HG02798 (cell line): Measurements from ENCODE around the gene ALG12.
A peak's percentile ranks its signal among the peaks of the same experiment; 100 is the strongest.
"Not testable (repeated sequence)": the region's sequence is repeated elsewhere in the genome, so short reads cannot be mapped to it uniquely, and the experiment has no call there.

Experiments
- ATAC-seq: cut with Tn5 transposase; IDR thresholded peaks from one replicate; pipeline ENCODE4 v1.9.1; 2021; ENCODE audit warnings: mild to moderate bottlenecking; ENCODE audit not compliant: unreplicated experiment, poor library complexity

ALG12 gene

GRCh38 chr22:49947296-49947622 lies 29.0 kb upstream of the ALG12 start:
- no peak for ATAC-seq

- ATAC-seq, result no peak
These were observed 28.5 kb upstream of the ALG12 start for GRCh38 chr22:49946612-49947295.

- not testable (repeated sequence) for ATAC-seq
These were observed 27.0 kb upstream of the ALG12 start for GRCh38 chr22:49945042-49945794.

- ATAC-seq, result no peak
These were observed 26.2 kb upstream of the ALG12 start for GRCh38 chr22:49944399-49944891.

GRCh38 chr22:49943771-49944398 lies 25.6 kb upstream of the ALG12 start:
- ATAC-seq, result no peak

GRCh38 chr22:49943405-49943765 lies 25.1 kb upstream of the ALG12 start:
- ATAC-seq, result no peak

GRCh38 chr22:49942565-49943404 lies 24.5 kb upstream of the ALG12 start:
- ATAC-seq, result no peak

- ATAC-seq, result no peak
These were observed 23.5 kb upstream of the ALG12 start for GRCh38 chr22:49941507-49942316.

GRCh38 chr22:49938565-49939136 lies 20.4 kb upstream of the ALG12 start:
- ATAC-seq, result no peak

- no peak for ATAC-seq
These were observed 19.7 kb upstream of the ALG12 start for GRCh38 chr22:49937758-49938564.

- ATAC-seq, result no peak
These were observed 18.9 kb upstream of the ALG12 start for GRCh38 chr22:49936973-49937757.

- peak; percentile 78 for ATAC-seq
These were observed 18.1 kb upstream of the ALG12 start for GRCh38 chr22:49936018-49936972.

- ATAC-seq, result no peak
These were observed 17.3 kb upstream of the ALG12 start for GRCh38 chr22:49935561-49935960.

- no peak for ATAC-seq
These were observed 16.8 kb upstream of the ALG12 start for GRCh38 chr22:49934891-49935557.

GRCh38 chr22:49934160-49934890 lies 16.1 kb upstream of the ALG12 start:
- no peak for ATAC-seq
